ENCODE measurements around the gene COL28A1.

GRCh38 chr7:7324698-7325097 is 211.0 kb downstream of the COL28A1 start:
- no peak for TF ChIP-seq CTCF (IDR thresholded peaks at IDR 0.05; ENCODE audit: low read depth, low read length)
- TF ChIP-seq POLR2A (IDR thresholded peaks at IDR 0.05; ENCODE audit: extremely low read depth, insufficient read length) = no peak
- no peak for TF ChIP-seq MAX (IDR thresholded peaks at IDR 0.05; ENCODE audit: low read depth, low read length)
- no peak for TF ChIP-seq MYC (IDR thresholded peaks at IDR 0.05; ENCODE audit: low read depth, low read length)
